Fibroblast of lung (primary cell): ENCODE results near the gene NMUR2. TPM values are rescaled to one million over a fixed set of nuclear protein-coding genes. Genes with fewer than 3 reads are reported as not detected.
A peak's percentile ranks its signal among the peaks of the same experiment; 100 is the strongest.

Experiments
- DNase-seq, 2 donors: peaks; one replicate each; pipeline versions ENCODE4 v3.0.0 to v3.0.0-alpha.2; 2010; ENCODE audit warnings: low read depth in 2 of 2
- H2AFZ ChIP-seq: 2 replicates; pipeline ENCODE4 v1.5.1; 2012; ENCODE audit warnings: low read length, control low read depth, inconsistent platforms
- H3K27ac ChIP-seq: 2 replicates; pipeline ENCODE4 v1.5.1; 2011; ENCODE audit warnings: low read length, control low read depth; ENCODE audit not compliant: insufficient read depth
- H3K27me3 ChIP-seq: 2 replicates; pipeline ENCODE4 v1.5.1; 2011; ENCODE audit warnings: mild to moderate bottlenecking, low read length; ENCODE audit not compliant: control insufficient read depth, insufficient read depth
- H3K36me3 ChIP-seq: 2 replicates; pipeline ENCODE4 v1.5.1; 2011; ENCODE audit warnings: low read length; ENCODE audit not compliant: control insufficient read depth, insufficient read depth
- H3K4me1 ChIP-seq: 2 replicates; pipeline ENCODE4 v1.5.1; 2011; ENCODE audit warnings: low read length; ENCODE audit not compliant: control insufficient read depth, insufficient read depth; ENCODE audit errors: extremely low read depth
- H3K4me2 ChIP-seq: 2 replicates; pipeline ENCODE4 v1.5.1; 2011; ENCODE audit warnings: low read length, control low read depth; ENCODE audit not compliant: insufficient read depth; ENCODE audit errors: extremely low read depth
- H3K4me3 ChIP-seq, 4 experiments: fragments of 200-600 bp in 1 of 4; sonication (generic) in 1 of 4; replicated peaks in 1 of 4; 2 replicates each; pipeline ENCODE4 v1.5.1; 2011 to 2016; ENCODE audit warnings: low read length in 4 of 4, low read depth in 3 of 4, mild to moderate bottlenecking in 3 of 4, control low read depth in 2 of 4, inconsistent platforms in 1 of 4, mixed read lengths in 1 of 4; ENCODE audit not compliant: insufficient read depth in 1 of 4; ENCODE audit errors: control extremely low read depth in 1 of 4
- H3K79me2 ChIP-seq: 2 replicates; pipeline ENCODE4 v1.5.1; 2012; ENCODE audit warnings: mild to moderate bottlenecking, low read length, inconsistent platforms; ENCODE audit not compliant: control insufficient read depth, insufficient read depth
- H3K9ac ChIP-seq: 2 replicates; pipeline ENCODE4 v1.5.1; 2011; ENCODE audit warnings: mild to moderate bottlenecking, low read length, control low read depth; ENCODE audit not compliant: insufficient read depth
- H3K9me3 ChIP-seq: 2 replicates; pipeline ENCODE4 v1.5.1; 2012; ENCODE audit warnings: low read depth, low read length; ENCODE audit not compliant: control insufficient read depth, insufficient read depth
- H4K20me1 ChIP-seq: 2 replicates; pipeline ENCODE4 v1.5.1; 2011; ENCODE audit warnings: low read length; ENCODE audit not compliant: control insufficient read depth, insufficient read depth; ENCODE audit errors: extremely low read depth
- CTCF ChIP-seq, 2 donors: IDR thresholded peaks in 1 of 2; conservative IDR thresholded peaks in 1 of 2; 1 replicate in 1 of 2; 2 replicates in 1 of 2; pipeline ENCODE4 v1.5.1; 2011 to 2012; ENCODE audit warnings: low read length in 2 of 2, control low read depth in 1 of 2, inconsistent platforms in 1 of 2, low read depth in 1 of 2, mild to moderate bottlenecking in 1 of 2
- EZH2 ChIP-seq: IDR thresholded peaks from 2 replicates; pipeline ENCODE4 v1.5.1; 2012; ENCODE audit warnings: low read length, control low read depth, mild to moderate bottlenecking; ENCODE audit errors: missing control alignments
- polyA plus RNA-seq, 2 donors: library from polyadenylated mRNA; depleted of rRNA in 1 of 2; stranded (reverse) in 1 of 2; unstranded in 1 of 2; fragments of >200 nt; gene quantifications; 2 replicates each; pipeline ENCODE4 v1.2.1, GENCODE V29; 2011 to 2012; ENCODE audit warnings: missing spikeins in 1 of 2
- total RNA-seq: library from RNA; depleted of rRNA; stranded (reverse); fragments of >200 nt; gene quantifications from 2 replicates; pipeline ENCODE4 v1.2.1, GENCODE V29; 2014

Gene NMUR2
- total and polyA plus RNA-seq, 2 donors (not counting 1 experiment from before 2014, with no cell fraction given) = not detected

GRCh38 chr5:152355061-152355460, 50.0 kb downstream of the NMUR2 start:
- no peak overlapping the region for H3K4me3 ChIP-seq
- H3K4me2 ChIP-seq = no peak overlapping the region
- H3K27ac ChIP-seq = no peak overlapping the region
- no peak overlapping the region for H3K9ac ChIP-seq
- TF ChIP-seq EZH2 (no peak), CTCF (conservative IDR thresholded peaks at IDR 0.05 in 1 of 2, IDR thresholded peaks at IDR 0.05 in 1 of 2; ENCODE audit: low read depth in 1 of 2, low read length in 2 of 2) (no peak)
- no peaks in the 10 kb centered on the region for H3K27me3 ChIP-seq
- H4K20me1 ChIP-seq = no peaks in the 10 kb centered on the region
- no peak for DNase-seq
- H2AFZ ChIP-seq = no peak overlapping the region
- H3K9me3 ChIP-seq = no peaks in the 10 kb centered on the region
- H3K79me2 ChIP-seq = no peaks in the 10 kb centered on the region
- no peaks in the 10 kb centered on the region for H3K4me1 ChIP-seq
- no peaks in the 10 kb centered on the region for H3K36me3 ChIP-seq

- H3K4me3 ChIP-seq = no peak overlapping the region
- TF ChIP-seq CTCF (conservative IDR thresholded peaks at IDR 0.05 in 1 of 2, IDR thresholded peaks at IDR 0.05 in 1 of 2; ENCODE audit: low read depth in 1 of 2, low read length in 2 of 2) = no peak
- no peak for TF ChIP-seq EZH2
- no peak overlapping the region for H3K4me2 ChIP-seq
- H4K20me1 ChIP-seq = no peaks in the 10 kb centered on the region
- no peak overlapping the region for H3K9ac ChIP-seq
- H3K79me2 ChIP-seq = no peaks in the 10 kb centered on the region
- H3K27ac ChIP-seq = no peak overlapping the region
- H3K4me1 ChIP-seq = no peaks in the 10 kb centered on the region
- no peaks in the 10 kb centered on the region for H3K9me3 ChIP-seq
- no peaks in the 10 kb centered on the region for H3K27me3 ChIP-seq
- no peak overlapping the region for H2AFZ ChIP-seq
- DNase-seq = no peak
- H3K36me3 ChIP-seq = no peaks in the 10 kb centered on the region
Observed at GRCh38 chr5:152353001-152353400, 52.1 kb downstream of the NMUR2 start.

- Histone ChIP-seq H3K9me3 (no peaks in the 10 kb centered on the region), H3K4me1 (no peaks in the 10 kb centered on the region), H3K79me2 (no peaks in the 10 kb centered on the region), H3K9ac (no peak overlapping the region), H4K20me1 (no peaks in the 10 kb centered on the region), H3K4me2 (no peak overlapping the region), H2AFZ (no peak overlapping the region), H3K4me3 (no peak overlapping the region), H3K27me3 (no peaks in the 10 kb centered on the region), H3K27ac (no peak overlapping the region), H3K36me3 (no peaks in the 10 kb centered on the region)
- DNase-seq = peak; percentile 12 to 24
- TF ChIP-seq EZH2 (no peak), CTCF (conservative IDR thresholded peaks at IDR 0.05 in 1 of 2, IDR thresholded peaks at IDR 0.05 in 1 of 2; ENCODE audit: low read depth in 1 of 2, low read length in 2 of 2) (peak; percentile 51 to 84)
Observed at GRCh38 chr5:152349683-152350526, 55.2 kb downstream of the NMUR2 start.
